Measurements from ENCODE around the gene SOS1.
"Not testable (repeated sequence)": the region's sequence is repeated elsewhere in the genome, so short reads cannot be mapped to it uniquely, and the experiment has no call there.

The SOS1 gene

DNA sequence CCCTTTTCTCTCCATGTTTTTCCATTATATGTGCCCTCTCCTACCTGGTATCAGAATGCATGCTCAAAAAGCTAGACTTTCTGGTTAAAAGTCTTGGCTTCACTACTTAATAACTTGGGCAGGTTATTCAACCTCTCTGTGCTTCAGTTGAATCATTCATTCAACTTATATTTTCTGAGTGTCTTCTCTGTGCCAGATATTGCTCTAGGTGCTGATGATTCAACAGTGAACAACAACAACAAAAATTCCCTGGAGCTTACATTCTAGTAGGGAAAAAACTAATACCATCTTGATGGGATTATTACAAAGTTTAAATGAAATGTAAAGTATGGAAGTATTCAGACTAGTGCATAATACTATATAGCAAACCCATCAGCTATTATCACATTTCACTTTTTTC, 55.2 kb downstream of the SOS1 start:
- DNase-seq = no peak
- Mint-ChIP-seq H3K27ac (no peak overlapping the region), H3K4me3 (no peak overlapping the region), H3K36me3 (peaks cover 41% of the 10 kb centered on the region), H3K27me3 (no peaks in the 10 kb centered on the region), H3K4me1 (peaks cover 41% of the 10 kb centered on the region), H3K9me3 (no peaks in the 10 kb centered on the region)
- CTCF ChIA-PET = interaction anchor here (2.1 kb wide), 1 partner anchor 163 kb away, joined by 11 read pairs; no protein-coding TSS in a partner anchor

DNA sequence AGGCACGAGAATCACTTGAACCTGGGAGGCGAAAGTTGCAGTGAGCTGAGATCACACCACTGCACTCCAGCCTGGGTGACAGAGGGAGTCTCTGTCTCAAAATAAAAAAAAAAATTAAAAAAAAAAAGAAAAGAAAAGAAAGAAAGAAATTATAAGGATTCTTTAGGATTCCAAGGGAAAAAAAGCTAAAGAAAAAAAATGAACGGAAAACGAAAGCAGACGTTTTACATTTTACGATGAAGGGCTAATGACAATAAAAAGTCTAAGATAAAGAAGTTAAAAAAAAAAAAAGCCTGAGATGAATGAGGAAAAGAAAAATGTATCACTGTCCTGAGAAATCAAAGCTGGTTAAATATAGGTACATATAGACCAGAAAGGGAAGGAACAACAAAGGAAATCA, 58.5 kb downstream of the SOS1 start:
- Mint-ChIP-seq H3K4me1 (peaks cover 38% of the 10 kb centered on the region), H3K4me3 (no peak overlapping the region), H3K36me3 (peaks cover 34% of the 10 kb centered on the region), H3K27me3 (no peaks in the 10 kb centered on the region), H3K27ac (no peak overlapping the region), H3K9me3 (no peaks in the 10 kb centered on the region)
- no peak for DNase-seq
- CTCF ChIA-PET = interaction anchor here (0.6 to 8.5 kb wide), 4 partner anchors 12 to 170 kb away, joined by 3 to 155 read pairs (median 4); no protein-coding TSS in a partner anchor

DNA sequence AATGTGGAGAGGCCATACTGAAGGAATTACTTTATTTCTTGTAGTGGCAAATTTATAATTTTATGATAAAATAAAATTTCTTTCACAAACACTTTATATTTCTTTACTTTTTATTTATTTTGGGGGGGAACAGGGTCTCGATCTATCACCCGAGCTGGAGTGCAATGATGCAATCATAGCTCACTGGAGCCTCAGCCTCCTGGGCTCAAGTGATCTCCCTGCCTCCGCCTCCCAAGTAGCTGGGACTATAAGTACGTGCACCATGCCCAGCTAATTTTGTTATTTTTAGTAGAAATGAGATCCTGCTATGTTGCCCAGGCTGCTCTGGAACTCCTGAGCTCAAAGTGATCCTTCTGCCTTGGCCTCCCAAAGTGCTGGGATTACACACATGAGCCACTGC, 59.6 kb downstream of the SOS1 start:
- Mint-ChIP-seq H3K27me3 (no peaks in the 10 kb centered on the region), H3K27ac (no peak overlapping the region), H3K4me3 (no peak overlapping the region), H3K4me1 (peaks cover 34% of the 10 kb centered on the region), H3K9me3 (no peaks in the 10 kb centered on the region), H3K36me3 (peaks cover 34% of the 10 kb centered on the region)
- no peak for DNase-seq
- CTCF ChIA-PET = interaction anchor here (0.5 to 8.5 kb wide), 3 partner anchors 52 to 173 kb away, joined by 4 to 155 read pairs (median 5); no protein-coding TSS in a partner anchor

DNA sequence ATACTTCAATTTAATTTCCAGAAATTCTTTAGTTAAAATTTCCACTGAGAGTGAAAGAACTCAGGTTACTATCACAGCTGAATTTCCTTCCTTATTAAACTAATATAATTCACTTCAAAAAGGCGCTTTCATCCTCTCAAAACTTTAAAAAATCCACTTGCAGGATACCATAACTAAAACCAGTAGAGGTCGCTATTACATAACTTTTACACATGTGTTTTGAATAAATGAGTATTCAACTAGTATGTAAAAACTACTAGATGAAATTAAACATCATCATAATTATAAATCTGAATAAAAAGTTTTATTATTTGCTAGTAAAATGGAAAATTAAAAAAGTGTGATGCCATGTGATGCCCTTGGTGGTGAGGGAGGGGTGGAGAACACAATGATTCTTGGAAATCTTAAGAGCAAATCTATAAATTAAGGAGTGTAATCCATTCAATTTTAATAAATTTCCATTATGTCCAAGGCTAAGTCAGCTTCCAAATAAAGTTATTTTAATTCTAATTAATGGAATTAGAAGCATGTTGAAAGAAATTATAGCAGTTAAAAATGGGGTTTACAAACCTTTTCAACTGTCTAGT, 61.4 kb downstream of the SOS1 start:
- CTCF ChIA-PET = interaction anchor here (0.7 to 8.5 kb wide), 13 partner anchors 11 to 179 kb away, joined by 3 to 155 read pairs (median 4); partner anchors contain the start of gene SOS1
- peaks cover 30% of the 10 kb centered on the region for H3K4me1 Mint-ChIP-seq
- H3K36me3 Mint-ChIP-seq = peaks cover 34% of the 10 kb centered on the region
- no peaks in the 10 kb centered on the region for H3K27me3 Mint-ChIP-seq
- no peak overlapping the region for H3K4me3 Mint-ChIP-seq
- H3K27ac Mint-ChIP-seq = peak overlapping the region; percentile 11
- no peaks in the 10 kb centered on the region for H3K9me3 Mint-ChIP-seq
- DNase-seq = no peak

DNA sequence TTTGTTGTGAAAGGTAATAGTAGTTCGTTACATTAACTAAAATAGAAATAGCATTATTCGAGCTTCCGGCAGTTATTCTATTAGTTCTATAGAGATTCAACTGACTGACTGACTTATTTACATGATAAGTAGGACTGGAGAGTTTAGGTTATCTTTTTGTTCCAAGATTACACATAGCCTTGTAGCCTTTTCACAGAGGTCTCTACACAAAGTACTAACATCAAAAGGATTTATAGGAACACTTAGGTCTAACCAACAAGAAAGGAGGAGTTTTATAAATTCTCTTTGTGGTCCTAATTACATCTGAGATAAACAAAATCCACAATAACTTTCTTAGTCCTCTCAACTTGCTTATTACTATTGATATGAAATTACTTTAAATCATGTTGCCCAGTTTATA, 62.8 kb downstream of the SOS1 start:
- H3K4me3 Mint-ChIP-seq = no peak overlapping the region
- H3K27me3 Mint-ChIP-seq = no peaks in the 10 kb centered on the region
- peaks cover 31% of the 10 kb centered on the region for H3K4me1 Mint-ChIP-seq
- CTCF ChIA-PET = interaction anchor here (0.6 to 8.5 kb wide), 7 partner anchors 23 to 207 kb away, joined by 3 to 155 read pairs (median 7); partner anchors contain the start of gene SOS1
- no peaks in the 10 kb centered on the region for H3K9me3 Mint-ChIP-seq
- no peak for DNase-seq
- no peak overlapping the region for H3K27ac Mint-ChIP-seq
- H3K36me3 Mint-ChIP-seq = peaks cover 43% of the 10 kb centered on the region

DNA sequence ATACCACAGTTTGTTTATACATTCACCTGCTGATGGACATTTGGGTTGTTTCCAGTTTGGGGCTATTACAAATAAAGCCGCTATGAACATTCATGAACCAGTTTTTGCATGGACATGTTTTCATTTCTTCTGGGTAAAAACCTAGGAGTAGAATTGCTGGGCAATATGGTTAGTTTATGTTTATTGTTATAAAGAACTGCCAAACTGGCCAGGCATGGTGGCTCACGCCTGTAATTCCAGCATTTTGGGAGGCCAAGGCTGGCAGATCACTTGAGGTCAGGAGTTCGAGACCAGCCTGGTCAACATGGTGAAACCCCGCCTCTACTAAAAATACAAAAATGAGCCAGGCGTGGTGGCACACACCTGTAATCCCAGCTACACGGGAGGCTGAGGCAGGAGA, 68.2 kb downstream of the SOS1 start:
- H3K27me3 Mint-ChIP-seq, H3K4me3 Mint-ChIP-seq, CTCF ChIA-PET, DNase-seq, H3K9me3 Mint-ChIP-seq, H3K4me1 Mint-ChIP-seq: not testable (repeated sequence)
- H3K27ac Mint-ChIP-seq = peak overlapping the region; percentile 37
- H3K36me3 Mint-ChIP-seq = peaks cover 67% of the 10 kb centered on the region

DNA sequence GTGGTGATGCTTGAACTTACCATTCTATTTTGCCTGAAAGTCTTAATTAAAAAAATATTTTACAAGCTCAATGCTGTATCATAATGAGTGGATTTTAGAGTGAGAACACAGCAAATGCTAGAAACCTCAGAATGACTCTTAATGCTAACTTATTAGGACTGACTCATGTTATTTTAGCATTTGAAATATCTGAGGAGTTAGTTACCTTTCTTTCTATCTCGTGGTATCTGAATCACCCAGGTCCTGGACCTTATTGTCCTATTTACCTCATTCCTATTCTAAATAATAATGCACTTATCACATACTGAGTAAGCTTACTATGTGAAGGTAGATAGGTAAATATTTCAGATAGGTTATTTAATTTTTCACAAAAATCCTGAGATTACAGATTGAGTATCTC, 70.7 kb downstream of the SOS1 start:
- H3K4me1 Mint-ChIP-seq = peaks cover 10% of the 10 kb centered on the region

DNA sequence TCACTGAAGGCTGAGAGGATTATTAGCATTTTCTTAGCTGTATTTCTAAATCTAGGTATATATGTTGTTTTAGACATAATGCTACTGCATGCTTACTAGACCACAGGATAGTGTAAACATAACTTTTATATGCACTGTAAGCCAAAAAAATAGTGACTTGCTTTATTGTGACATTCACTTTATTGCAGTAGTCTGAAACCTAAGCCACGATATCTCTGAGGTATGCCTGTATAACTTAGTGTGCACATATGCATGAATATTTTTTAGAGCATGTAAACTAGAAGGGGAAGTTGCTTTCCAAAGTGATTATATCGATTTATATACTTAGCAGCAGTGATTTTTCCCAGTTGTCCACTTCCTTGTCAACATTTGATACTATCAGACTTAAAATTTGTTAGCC, 81.8 kb downstream of the SOS1 start:
- DNase-seq = no peak
- Mint-ChIP-seq H3K9me3 (no peaks in the 10 kb centered on the region), H3K4me3 (no peak overlapping the region), H3K27ac (peak overlapping the region; percentile 11), H3K27me3 (no peaks in the 10 kb centered on the region), H3K36me3 (peaks cover 55% of the 10 kb centered on the region), H3K4me1 (no peaks in the 10 kb centered on the region)
- CTCF ChIA-PET = no interaction called here

More for the DNA sequence above, 70.7 kb downstream of the SOS1 start:
- CTCF ChIA-PET = interaction anchor here (0.6 to 1.2 kb wide), 2 partner anchors 12 to 179 kb away, joined by 3 to 6 read pairs; no protein-coding TSS in a partner anchor
- Mint-ChIP-seq H3K36me3 (peaks cover 71% of the 10 kb centered on the region), H3K9me3 (no peaks in the 10 kb centered on the region), H3K27me3 (no peaks in the 10 kb centered on the region), H3K4me3 (no peak overlapping the region), H3K27ac (no peak overlapping the region)
- DNase-seq = no peak

DNA sequence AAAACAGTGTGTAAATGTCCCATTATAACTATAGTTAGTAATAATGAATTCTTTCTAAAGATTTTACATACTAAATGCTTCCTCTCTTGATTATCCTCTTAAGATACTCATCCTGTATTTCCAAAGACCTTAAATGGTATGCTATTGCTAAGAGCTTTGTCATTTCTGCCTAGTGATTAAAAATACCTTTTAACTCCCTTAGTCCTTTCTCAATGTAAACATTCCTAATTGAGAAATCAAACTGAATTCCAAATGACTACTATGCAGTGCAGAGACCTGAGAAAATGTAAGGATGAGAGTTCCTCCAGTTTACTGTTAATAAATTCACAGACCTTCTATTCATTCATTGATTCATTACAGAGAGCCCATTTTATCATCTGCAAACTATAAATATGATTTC, 86.9 kb downstream of the SOS1 start:
- Mint-ChIP-seq H3K27ac (no peak overlapping the region), H3K36me3 (peaks cover 44% of the 10 kb centered on the region)

DNA sequence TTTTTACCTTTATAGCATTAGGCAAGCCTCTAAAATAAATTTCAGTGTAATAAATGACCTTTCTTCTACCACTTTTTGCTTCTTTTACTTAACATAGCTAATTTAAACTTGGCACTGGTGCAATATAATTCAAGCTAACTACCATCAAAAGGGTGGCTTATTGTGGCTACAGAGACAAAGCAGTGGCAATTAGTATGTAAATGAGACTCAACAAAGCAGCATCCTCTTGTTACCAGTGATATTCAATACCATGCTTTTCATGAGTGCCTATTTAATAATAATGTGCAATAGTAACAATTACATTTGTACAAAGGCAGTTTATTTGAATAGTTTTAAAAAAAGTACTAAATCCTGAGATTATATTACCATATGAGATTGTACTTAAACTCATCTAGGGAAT, 93.4 kb downstream of the SOS1 start:
- H3K4me3 Mint-ChIP-seq = no peak overlapping the region
- H3K4me1 Mint-ChIP-seq = peaks cover 2% of the 10 kb centered on the region
- H3K9me3 Mint-ChIP-seq = no peaks in the 10 kb centered on the region
- H3K36me3 Mint-ChIP-seq = peaks cover 41% of the 10 kb centered on the region
- no peak for DNase-seq
- H3K27me3 Mint-ChIP-seq = no peaks in the 10 kb centered on the region
- CTCF ChIA-PET = interaction anchor here (1.3 kb wide), 1 partner anchor 36 kb away, joined by 3 read pairs; no protein-coding TSS in a partner anchor
- H3K27ac Mint-ChIP-seq = no peak overlapping the region

More for the DNA sequence above, 86.9 kb downstream of the SOS1 start:
- no peaks in the 10 kb centered on the region for H3K4me1 Mint-ChIP-seq
- no peak overlapping the region for H3K4me3 Mint-ChIP-seq
- no peak for DNase-seq
- CTCF ChIA-PET = no interaction called here
- H3K9me3 Mint-ChIP-seq = no peaks in the 10 kb centered on the region
- no peaks in the 10 kb centered on the region for H3K27me3 Mint-ChIP-seq

DNA sequence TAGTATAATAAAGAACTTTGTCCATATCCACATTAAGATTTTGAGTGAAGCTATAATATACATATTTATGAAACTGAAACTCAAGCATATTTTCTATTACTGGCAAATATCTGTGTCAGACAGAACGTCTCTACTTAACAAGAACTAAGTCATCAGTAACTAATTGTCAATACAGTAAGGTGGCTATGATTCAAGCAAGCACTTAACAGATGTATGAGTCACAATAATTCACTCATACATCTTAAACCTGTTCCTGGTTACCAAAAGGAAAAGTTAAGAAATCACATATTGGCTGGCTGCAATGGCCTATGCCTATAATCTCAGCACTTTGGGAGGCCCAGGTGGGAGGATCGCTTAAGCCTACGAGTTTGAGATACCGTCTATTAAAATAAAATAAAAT, 96.0 kb downstream of the SOS1 start:
- Mint-ChIP-seq H3K36me3 (peaks cover 32% of the 10 kb centered on the region), H3K4me3 (no peak overlapping the region), H3K9me3 (no peaks in the 10 kb centered on the region), H3K27me3 (no peaks in the 10 kb centered on the region), H3K27ac (no peak overlapping the region), H3K4me1 (peaks cover 2% of the 10 kb centered on the region)
- CTCF ChIA-PET = no interaction called here
- no peak for DNase-seq

DNA sequence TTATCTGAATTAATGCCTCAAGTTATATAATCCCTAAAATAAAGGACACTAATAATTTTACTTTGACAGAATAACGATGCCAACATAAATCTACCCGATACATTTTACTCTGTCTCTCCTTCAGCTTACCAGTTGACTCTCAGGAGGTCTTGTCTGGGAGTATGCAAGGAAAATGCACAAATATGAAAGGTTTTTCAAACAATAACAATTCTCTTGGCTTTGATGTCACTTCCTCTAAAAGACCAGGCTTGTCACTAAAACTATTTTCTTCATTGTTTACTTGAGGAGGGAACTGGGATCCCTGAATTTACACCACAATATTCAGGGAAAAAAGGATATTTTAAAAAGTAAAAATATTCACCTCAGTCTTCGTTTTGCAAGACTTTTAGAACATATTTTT, 97.2 kb downstream of the SOS1 start:
- H3K27me3 Mint-ChIP-seq = no peaks in the 10 kb centered on the region
- DNase-seq = no peak
- no peak overlapping the region for H3K27ac Mint-ChIP-seq
- H3K36me3 Mint-ChIP-seq = peaks cover 39% of the 10 kb centered on the region
- CTCF ChIA-PET = no interaction called here
- no peaks in the 10 kb centered on the region for H3K9me3 Mint-ChIP-seq
- H3K4me1 Mint-ChIP-seq = peaks cover 2% of the 10 kb centered on the region
- no peak overlapping the region for H3K4me3 Mint-ChIP-seq

DNA sequence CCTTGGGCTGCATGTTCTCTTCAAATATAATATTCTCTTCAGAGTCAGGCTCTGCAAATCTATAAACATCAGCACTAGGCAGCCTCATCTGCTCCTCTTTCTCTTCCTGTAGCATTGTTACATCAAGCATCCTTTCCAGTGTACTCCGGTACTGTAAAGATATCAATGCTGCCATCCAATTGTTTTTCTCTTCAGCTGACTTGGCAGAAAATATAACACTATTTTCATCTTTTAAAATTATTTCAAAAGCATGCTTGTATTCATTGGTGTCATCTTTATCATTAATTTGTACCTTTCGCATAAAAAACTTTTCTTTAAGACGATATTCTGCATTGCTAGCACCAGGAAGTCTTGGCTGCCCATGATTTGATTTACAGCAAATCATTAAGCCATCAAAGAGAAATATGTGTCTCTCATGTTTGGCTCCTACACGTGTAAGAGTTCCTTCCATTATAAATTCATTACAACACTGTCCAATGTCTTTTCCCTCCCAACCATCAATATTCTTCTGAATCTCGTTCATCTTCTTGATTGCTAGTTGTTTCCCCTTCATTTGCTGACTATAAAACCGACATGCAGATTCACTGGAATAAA, 98.1 kb downstream of the SOS1 start:
- Mint-ChIP-seq H3K4me3 (no peak overlapping the region), H3K9me3 (no peaks in the 10 kb centered on the region), H3K27ac (peak overlapping the region; percentile 14), H3K36me3 (peaks cover 35% of the 10 kb centered on the region), H3K27me3 (no peaks in the 10 kb centered on the region), H3K4me1 (peaks cover 2% of the 10 kb centered on the region)
- CTCF ChIA-PET = no interaction called here
- no peak for DNase-seq

DNA sequence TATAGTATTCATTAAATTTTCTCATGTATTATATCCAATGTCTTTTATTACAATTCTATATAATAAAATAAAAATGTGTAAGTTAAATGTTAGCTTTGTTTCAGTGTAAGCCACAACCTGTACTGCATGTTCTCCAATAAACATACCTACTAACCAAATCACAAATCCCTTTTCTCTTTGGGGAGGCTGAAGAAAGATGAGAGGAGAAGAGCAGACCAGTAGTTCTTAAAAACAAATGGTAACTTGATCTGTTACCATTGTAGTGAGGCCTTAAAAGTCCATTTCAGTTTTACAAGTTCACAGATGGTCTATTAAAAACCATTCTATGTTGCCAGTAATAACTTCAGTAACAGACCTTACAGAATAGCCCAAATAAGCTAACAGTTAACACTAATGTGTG, 100.5 kb downstream of the SOS1 start:
- H3K4me3 Mint-ChIP-seq = no peak overlapping the region
- no peak overlapping the region for H3K27ac Mint-ChIP-seq
- H3K27me3 Mint-ChIP-seq = no peaks in the 10 kb centered on the region
- H3K9me3 Mint-ChIP-seq = no peaks in the 10 kb centered on the region
- peaks cover 38% of the 10 kb centered on the region for H3K36me3 Mint-ChIP-seq
- CTCF ChIA-PET = interaction anchor here (1.1 kb wide), 2 partner anchors 73 to 210 kb away, joined by 3 read pairs; no protein-coding TSS in a partner anchor
- peaks cover 2% of the 10 kb centered on the region for H3K4me1 Mint-ChIP-seq
- no peak for DNase-seq

DNA sequence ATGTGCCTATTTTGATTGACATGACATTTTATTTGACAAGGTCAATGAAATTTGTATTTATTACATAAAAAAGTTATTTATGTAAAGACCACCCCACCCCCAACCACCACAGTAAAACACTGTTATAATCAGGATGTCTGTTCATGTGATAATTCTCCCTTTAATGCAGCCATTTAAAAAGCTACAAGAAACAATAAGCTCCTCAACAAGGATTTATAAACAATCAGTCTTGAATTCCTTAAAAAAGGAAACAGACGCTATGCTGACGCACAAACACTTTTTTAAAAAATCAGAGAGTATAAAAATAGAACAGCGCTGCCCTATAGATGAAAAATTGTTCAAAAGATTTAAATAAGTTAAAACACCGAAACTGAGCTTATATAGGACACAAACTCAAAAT, 102.2 kb downstream of the SOS1 start:
- Mint-ChIP-seq H3K36me3 (peaks cover 41% of the 10 kb centered on the region), H3K27me3 (no peaks in the 10 kb centered on the region), H3K4me1 (peaks cover 2% of the 10 kb centered on the region), H3K4me3 (no peak overlapping the region), H3K27ac (no peak overlapping the region), H3K9me3 (no peaks in the 10 kb centered on the region)
- DNase-seq = no peak
- CTCF ChIA-PET = interaction anchor here (0.8 to 0.9 kb wide), 2 partner anchors 10 to 186 kb away, joined by 3 to 4 read pairs; no protein-coding TSS in a partner anchor
